ENCODE results near the gene RPUSD1. TPM values are rescaled to one million over a fixed set of nuclear protein-coding genes. Genes with fewer than 3 reads are reported as not detected.

Gene RPUSD1
- total RNA-seq, 1 experiment from 2014 or later = 48.6 TPM

GRCh38 chr16:739560-740458 lies 48.4 kb downstream of the RPUSD1 start:
- H3K9me3 ChIP-seq (ENCODE audit: control insufficient read depth, low read depth, low read length) = no peaks in the 10 kb centered on the region
- peaks cover 9 to 13% of the 10 kb centered on the region in 2 experiments for H3K4me1 Mint-ChIP-seq
- no peak overlapping the region for H3K56ac ChIP-seq (ENCODE audit: insufficient read length, low read depth, low read length)
- H4K8ac ChIP-seq (replicated peaks; ENCODE audit: insufficient read length, low read depth, low read length) = no peak overlapping the region
- H3K27me3 Mint-ChIP-seq (ENCODE audit: low read depth) = no peaks in the 10 kb centered on the region
- DNase-seq = no peak
- H3K27me3 ChIP-seq (ENCODE audit: insufficient read depth, low read length) = no peaks in the 10 kb centered on the region
- no peak overlapping the region for H2AFZ ChIP-seq (ENCODE audit: low read length)
- H2BK20ac ChIP-seq (ENCODE audit: low read depth, low read length, poor library complexity, severe bottlenecking) = no peak overlapping the region
- peaks cover 5 to 24% (median 24%) of the 10 kb centered on the region in 3 experiments; a peak in 6 of 7 replicates for H3K36me3 Mint-ChIP-seq (ENCODE audit: insufficient read depth in 1 of 3, low read depth in 3 of 3)
- H3K4me1 ChIP-seq (ENCODE audit: insufficient read depth, low read length) = peaks cover 2% of the 10 kb centered on the region; the same call in 1 of the 2 replicates
- no peak overlapping the region for H3K27ac ChIP-seq (ENCODE audit: insufficient read length, low read depth, low read length)
- H3K9me3 Mint-ChIP-seq = no peaks in the 10 kb centered on the region
- H3K4ac ChIP-seq (ENCODE audit: low read depth, low read length) = no peak overlapping the region
- H4K91ac ChIP-seq (ENCODE audit: insufficient read length, low read depth, low read length) = no peak overlapping the region
- no peaks in the 10 kb centered on the region for H3K79me1 ChIP-seq (ENCODE audit: insufficient read depth, low read depth, low read length, poor library complexity, severe bottlenecking)
- H3K27ac Mint-ChIP-seq = no peak overlapping the region
- no peak overlapping the region for H2AK5ac ChIP-seq (ENCODE audit: insufficient read length, low read length)
- H2BK5ac ChIP-seq (ENCODE audit: insufficient read length, low read length) = no peak overlapping the region
- H3K4me2 ChIP-seq (ENCODE audit: insufficient read depth, insufficient read length, low read length) = peak overlapping the region; percentile 55
- no peak overlapping the region for H2BK15ac ChIP-seq (ENCODE audit: low read depth, low read length)
- no peak overlapping the region for H4K5ac ChIP-seq (ENCODE audit: insufficient read length, low read depth, low read length)
- H3K23me2 ChIP-seq (ENCODE audit: insufficient read length, low read depth, low read length, poor library complexity, severe bottlenecking) = peaks cover 10% of the 10 kb centered on the region
- no peak for TF ChIP-seq CTCF (conservative IDR thresholded peaks at IDR 0.05)
- no peaks in the 10 kb centered on the region for H4K20me1 ChIP-seq (ENCODE audit: control insufficient read depth, insufficient read depth, insufficient read length)
- H3T11ph ChIP-seq (ENCODE audit: low read length) = no peak overlapping the region
- H3K23ac ChIP-seq (ENCODE audit: insufficient read length, low read depth, low read length) = no peak overlapping the region
- peak overlapping the region; percentile 27 for H3K9ac ChIP-seq (ENCODE audit: extremely low read depth, insufficient read length, low read length)
- no peak overlapping the region for H2BK120ac ChIP-seq (ENCODE audit: low read depth, low read length, poor library complexity, severe bottlenecking)
- peak overlapping the region; percentile 75 to 84 for H3K4me3 Mint-ChIP-seq
- H3K14ac ChIP-seq (ENCODE audit: insufficient read depth, low read length) = 0 out of 2 replicates have a peak overlapping the region, but pooled peaks have one; percentile 16
- no CpG with 5 or more reads among the region's 38 CpGs for WGBS (ENCODE audit: extremely low coverage, insufficient read length, low lambda C conversion rate)
- no peak overlapping the region for H3K18ac ChIP-seq (ENCODE audit: insufficient read length, low read depth, low read length)
- H3K79me2 ChIP-seq (ENCODE audit: insufficient read depth, low read length) = no peaks in the 10 kb centered on the region
- no peak overlapping the region for H2BK12ac ChIP-seq (ENCODE audit: insufficient read length, low read depth, low read length)

Data from H9 (cell line).